ENCODE data around the gene RNF14. TPM values are rescaled to one million over a fixed set of nuclear protein-coding genes. Genes with fewer than 3 reads are reported as not detected.

Gene RNF14
- total RNA-seq, 2 donors from 2014 or later: 59.7 to 74.6 TPM

DNA sequence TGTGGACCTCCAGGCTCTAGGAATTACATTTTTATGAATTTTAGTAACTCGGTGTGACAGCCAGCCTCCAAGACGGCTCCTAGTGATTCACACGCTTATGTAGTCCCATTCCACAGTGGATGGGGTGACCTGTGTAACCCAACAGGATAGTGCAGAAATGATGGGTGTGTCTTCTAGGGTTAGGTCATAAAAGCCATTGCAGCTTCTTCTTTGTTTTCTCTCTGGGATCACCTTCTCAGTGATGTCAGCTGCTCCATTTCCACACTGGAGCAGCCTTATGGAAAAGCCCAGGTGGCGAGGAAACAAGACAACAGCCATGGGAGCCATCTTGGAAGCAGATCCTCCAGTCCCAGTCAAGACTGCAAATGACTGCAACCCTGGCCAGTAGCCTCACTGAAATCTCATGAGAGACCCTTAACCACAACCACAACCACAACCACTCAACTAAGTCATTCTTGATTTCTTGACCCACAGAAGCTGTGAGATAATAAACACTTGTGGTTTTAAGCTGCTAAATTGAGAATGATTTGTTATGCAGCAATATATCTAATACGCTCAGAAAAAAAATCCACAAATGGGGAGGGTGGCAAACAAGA is 49.0 kb downstream of the RNF14 start:
- Histone ChIP-seq H3K4me1 (peaks cover 0 to 13% of the 10 kb centered on the region in 2 donors), H3K27ac (no peak overlapping the region), H3K27me3 (no peaks in the 10 kb centered on the region), H3K9me3 (no peaks in the 10 kb centered on the region), H3K36me3 (no peaks in the 10 kb centered on the region), H3K4me3 (no peak overlapping the region)
- no peak for DNase-seq (ENCODE audit: low spot score)
- TF ChIP-seq, protein P1, sequence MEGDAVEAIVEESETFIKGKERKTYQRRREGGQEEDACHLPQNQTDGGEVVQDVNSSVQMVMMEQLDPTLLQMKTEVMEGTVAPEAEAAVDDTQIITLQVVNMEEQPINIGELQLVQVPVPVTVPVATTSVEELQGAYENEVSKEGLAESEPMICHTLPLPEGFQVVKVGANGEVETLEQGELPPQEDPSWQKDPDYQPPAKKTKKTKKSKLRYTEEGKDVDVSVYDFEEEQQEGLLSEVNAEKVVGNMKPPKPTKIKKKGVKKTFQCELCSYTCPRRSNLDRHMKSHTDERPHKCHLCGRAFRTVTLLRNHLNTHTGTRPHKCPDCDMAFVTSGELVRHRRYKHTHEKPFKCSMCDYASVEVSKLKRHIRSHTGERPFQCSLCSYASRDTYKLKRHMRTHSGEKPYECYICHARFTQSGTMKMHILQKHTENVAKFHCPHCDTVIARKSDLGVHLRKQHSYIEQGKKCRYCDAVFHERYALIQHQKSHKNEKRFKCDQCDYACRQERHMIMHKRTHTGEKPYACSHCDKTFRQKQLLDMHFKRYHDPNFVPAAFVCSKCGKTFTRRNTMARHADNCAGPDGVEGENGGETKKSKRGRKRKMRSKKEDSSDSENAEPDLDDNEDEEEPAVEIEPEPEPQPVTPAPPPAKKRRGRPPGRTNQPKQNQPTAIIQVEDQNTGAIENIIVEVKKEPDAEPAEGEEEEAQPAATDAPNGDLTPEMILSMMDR (IDR thresholded peaks at IDR 0.05): no peak

DNA sequence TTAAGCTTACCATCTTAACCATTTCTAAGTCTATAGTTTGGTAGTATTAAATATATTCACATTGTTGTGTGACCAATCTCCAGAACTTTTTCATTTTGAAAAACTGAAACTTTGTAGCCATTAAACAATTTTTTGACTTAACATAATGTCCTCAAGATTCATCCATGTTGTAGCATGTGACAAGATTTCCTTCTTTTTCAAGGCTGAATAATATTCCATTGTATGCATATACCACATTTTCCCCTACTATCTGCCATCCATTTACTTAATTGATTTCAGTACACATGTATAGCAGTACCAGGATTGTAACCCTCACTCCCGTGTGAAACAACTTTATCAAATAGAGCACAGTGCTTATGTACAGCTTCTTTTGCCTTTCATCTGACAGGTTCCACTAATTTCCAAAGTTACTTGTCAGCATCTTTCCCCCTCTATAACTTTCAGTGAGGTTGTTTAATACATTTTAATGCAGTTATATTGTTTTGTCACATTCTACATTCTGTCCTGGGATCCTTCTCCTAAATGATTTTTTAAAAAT is 51.3 kb downstream of the RNF14 start:
- no peak overlapping the region for H3K4me3 ChIP-seq
- no peak overlapping the region for H3K27ac ChIP-seq
- no peaks in the 10 kb centered on the region for H3K9me3 ChIP-seq
- peaks cover 0 to 1% of the 10 kb centered on the region in 2 donors for H3K4me1 ChIP-seq
- H3K27me3 ChIP-seq: no peaks in the 10 kb centered on the region
- TF ChIP-seq, protein P1 (IDR thresholded peaks at IDR 0.05): no peak
- DNase-seq (ENCODE audit: low spot score): no peak
- H3K36me3 ChIP-seq: no peaks in the 10 kb centered on the region

DNA sequence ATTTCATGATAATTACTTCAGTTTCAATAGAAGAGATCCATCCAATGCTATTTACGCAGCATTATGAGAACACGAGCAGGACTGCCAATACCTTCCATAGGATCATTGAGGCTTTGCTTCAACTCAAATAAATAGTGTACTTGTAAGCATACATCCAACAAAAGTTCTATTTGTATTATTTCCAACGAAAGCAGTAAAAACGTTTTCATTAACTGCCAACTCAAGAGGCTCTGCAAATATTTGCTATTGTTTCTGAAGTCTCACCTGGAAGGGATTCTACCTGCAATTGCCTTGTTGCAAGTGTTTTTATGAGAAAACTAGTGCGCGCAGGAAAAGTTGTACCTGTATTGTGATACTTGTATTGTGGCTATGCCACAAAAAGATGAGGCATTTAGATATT is 54.9 kb downstream of the RNF14 start:
- no peak for DNase-seq (ENCODE audit: low spot score)
- H3K27ac ChIP-seq: no peak overlapping the region
- no peaks in the 10 kb centered on the region for H3K27me3 ChIP-seq
- TF ChIP-seq, protein P1 (IDR thresholded peaks at IDR 0.05): no peak
- H3K4me3 ChIP-seq: no peak overlapping the region
- H3K36me3 ChIP-seq: no peaks in the 10 kb centered on the region
- no peaks in the 10 kb centered on the region for H3K9me3 ChIP-seq
- peaks cover 0 to 5% of the 10 kb centered on the region in 2 donors for H3K4me1 ChIP-seq

DNA sequence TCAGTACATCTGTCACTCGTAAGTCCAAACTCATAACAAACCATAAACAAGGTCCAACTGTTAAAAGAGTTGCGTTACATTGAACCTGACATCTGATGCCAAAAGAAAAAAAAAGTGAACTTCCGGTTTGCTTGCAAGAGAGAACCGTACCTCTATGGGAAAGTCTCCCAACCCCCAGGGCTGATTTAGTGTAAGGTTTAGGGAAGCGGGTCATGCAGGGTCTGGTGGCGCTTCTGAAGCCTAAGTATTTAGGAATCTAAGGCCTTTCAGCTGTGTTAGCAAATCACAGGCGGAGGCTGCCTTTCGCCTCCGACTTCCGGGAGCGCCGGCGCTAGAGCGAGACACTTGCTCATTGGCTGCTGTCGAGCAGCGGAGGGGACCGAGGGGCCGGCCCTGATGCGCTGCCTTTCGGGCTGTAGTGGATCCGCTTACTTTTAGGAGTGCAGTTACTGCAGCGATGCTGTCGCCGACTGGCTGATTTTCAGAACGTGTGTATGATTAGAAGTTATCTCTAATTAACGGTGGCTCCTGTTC is 55.9 kb downstream of the RNF14 start:
- TF ChIP-seq, protein P1 (IDR thresholded peaks at IDR 0.05): peak in 1 of 2 donors; percentile 14

DNA sequence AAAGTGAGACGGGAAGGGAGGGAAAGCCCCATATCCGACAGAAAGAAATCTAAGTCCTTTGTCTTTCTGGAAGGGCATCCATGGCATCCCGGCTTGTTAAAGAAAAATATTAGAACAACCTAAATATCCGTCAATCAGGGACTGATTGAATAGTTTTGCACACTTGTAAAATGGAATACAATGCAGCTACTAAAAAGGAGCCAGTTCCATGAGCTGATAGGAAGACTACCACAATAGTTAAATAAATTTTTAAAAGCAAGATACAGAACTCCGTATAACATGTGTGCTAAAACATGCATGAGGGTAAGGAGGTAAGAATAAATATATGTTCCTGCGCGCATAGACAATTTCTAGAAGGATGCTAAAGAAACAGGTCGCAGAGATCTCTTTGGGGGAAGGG is 56.7 kb downstream of the RNF14 start:
- H3K36me3 ChIP-seq: no peaks in the 10 kb centered on the region
- peak overlapping the region in 1 of 2 donors; percentile 84 for H3K27ac ChIP-seq
- H3K9me3 ChIP-seq: no peaks in the 10 kb centered on the region
- H3K4me3 ChIP-seq: peak overlapping the region; percentile 40 to 49
- no peaks in the 10 kb centered on the region for H3K27me3 ChIP-seq
- TF ChIP-seq, protein P1 (IDR thresholded peaks at IDR 0.05): no peak
- DNase-seq (ENCODE audit: low spot score): no peak
- H3K4me1 ChIP-seq: peaks cover 0 to 5% of the 10 kb centered on the region in 2 donors

More for the DNA sequence above, 55.9 kb downstream of the RNF14 start:
- H3K4me3 ChIP-seq: peak overlapping the region; percentile 40 to 49
- no peaks in the 10 kb centered on the region for H3K36me3 ChIP-seq
- H3K9me3 ChIP-seq: no peaks in the 10 kb centered on the region
- no peaks in the 10 kb centered on the region for H3K27me3 ChIP-seq
- peaks cover 0 to 5% of the 10 kb centered on the region in 2 donors for H3K4me1 ChIP-seq
- DNase-seq (ENCODE audit: low spot score): peak; percentile 92
- peak overlapping the region; percentile 81 to 84 for H3K27ac ChIP-seq

Data from right atrium auricular region (tissue), 2 donors.